ENCODE data around the gene UHRF1.

Gene UHRF1

DNA sequence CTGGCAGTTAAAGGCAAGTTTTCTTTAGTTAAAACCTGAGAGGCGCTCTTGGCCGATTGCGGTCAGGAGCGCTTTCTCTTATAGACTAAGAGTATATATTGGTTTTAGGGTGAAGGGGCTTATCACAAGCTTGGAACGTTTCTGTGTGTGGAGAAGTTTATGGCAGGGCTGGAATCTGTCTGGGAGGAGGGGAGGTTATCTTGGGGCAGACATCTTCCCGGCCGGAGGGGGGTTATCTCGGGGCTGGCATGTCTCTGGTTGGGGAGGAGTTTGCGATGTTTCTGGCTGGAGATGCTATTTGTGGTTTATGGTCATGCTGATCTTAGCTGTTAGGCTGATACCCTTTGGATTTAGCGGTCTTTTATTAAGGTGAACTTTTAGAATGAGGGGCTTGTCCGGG, 78.0 kb downstream of the UHRF1 start:
- H3K27me3 ChIP-seq (ENCODE audit: insufficient read depth, low read length, poor library complexity, severe bottlenecking) = no peaks in the 10 kb centered on the region
- H3K79me2 ChIP-seq (ENCODE audit: insufficient read depth, low read length) = peaks cover 97% of the 10 kb centered on the region
- H3K36me3 ChIP-seq (ENCODE audit: insufficient read depth, low read length) = peaks cover 10% of the 10 kb centered on the region; the same call in 1 of the 2 replicates
- no peak overlapping the region for H3K9ac ChIP-seq (ENCODE audit: low read depth, low read length, poor library complexity, severe bottlenecking)
- no peaks in the 10 kb centered on the region for H3K4me1 ChIP-seq (ENCODE audit: insufficient read depth, low read length, poor library complexity, severe bottlenecking)
- H3K4me3 ChIP-seq (ENCODE audit: low read length, poor library complexity, severe bottlenecking) = no peak overlapping the region
- peaks cover 69% of the 10 kb centered on the region for H4K20me1 ChIP-seq (ENCODE audit: insufficient read depth, low read length, poor library complexity, severe bottlenecking)
- H3K9me2 ChIP-seq (replicated peaks; ENCODE audit: low read depth, low read length) = no peaks in the 10 kb centered on the region
- TF ChIP-seq, protein P1, sequence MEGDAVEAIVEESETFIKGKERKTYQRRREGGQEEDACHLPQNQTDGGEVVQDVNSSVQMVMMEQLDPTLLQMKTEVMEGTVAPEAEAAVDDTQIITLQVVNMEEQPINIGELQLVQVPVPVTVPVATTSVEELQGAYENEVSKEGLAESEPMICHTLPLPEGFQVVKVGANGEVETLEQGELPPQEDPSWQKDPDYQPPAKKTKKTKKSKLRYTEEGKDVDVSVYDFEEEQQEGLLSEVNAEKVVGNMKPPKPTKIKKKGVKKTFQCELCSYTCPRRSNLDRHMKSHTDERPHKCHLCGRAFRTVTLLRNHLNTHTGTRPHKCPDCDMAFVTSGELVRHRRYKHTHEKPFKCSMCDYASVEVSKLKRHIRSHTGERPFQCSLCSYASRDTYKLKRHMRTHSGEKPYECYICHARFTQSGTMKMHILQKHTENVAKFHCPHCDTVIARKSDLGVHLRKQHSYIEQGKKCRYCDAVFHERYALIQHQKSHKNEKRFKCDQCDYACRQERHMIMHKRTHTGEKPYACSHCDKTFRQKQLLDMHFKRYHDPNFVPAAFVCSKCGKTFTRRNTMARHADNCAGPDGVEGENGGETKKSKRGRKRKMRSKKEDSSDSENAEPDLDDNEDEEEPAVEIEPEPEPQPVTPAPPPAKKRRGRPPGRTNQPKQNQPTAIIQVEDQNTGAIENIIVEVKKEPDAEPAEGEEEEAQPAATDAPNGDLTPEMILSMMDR (conservative IDR thresholded peaks at IDR 0.05; ENCODE audit: low read length) = no peak
- no peak for TF ChIP-seq EZH2phosphoT487 (IDR thresholded peaks at IDR 0.05; ENCODE audit: borderline replicate concordance)
- no peaks in the 10 kb centered on the region for H3F3A ChIP-seq (ENCODE audit: low read depth)
- no peak overlapping the region for H3K4me2 ChIP-seq (ENCODE audit: low read depth, low read length, poor library complexity, severe bottlenecking)
- no peak overlapping the region for H2AFZ ChIP-seq (ENCODE audit: low read length)
- H3K9me3 ChIP-seq (ENCODE audit: insufficient read depth, low read depth, low read length) = no peaks in the 10 kb centered on the region

- Histone ChIP-seq H3K27me3 (ENCODE audit: insufficient read depth, low read length, poor library complexity, severe bottlenecking) (no peaks in the 10 kb centered on the region), H3K9me3 (ENCODE audit: insufficient read depth, low read depth, low read length) (no peaks in the 10 kb centered on the region), H3K9ac (ENCODE audit: low read depth, low read length, poor library complexity, severe bottlenecking) (no peak overlapping the region), H3K79me2 (ENCODE audit: insufficient read depth, low read length) (peaks cover 99% of the 10 kb centered on the region), H4K20me1 (ENCODE audit: insufficient read depth, low read length, poor library complexity, severe bottlenecking) (peaks cover 73% of the 10 kb centered on the region), H3K36me3 (ENCODE audit: insufficient read depth, low read length) (peaks cover 10% of the 10 kb centered on the region; the same call in 1 of the 2 replicates), H3F3A (ENCODE audit: low read depth) (no peaks in the 10 kb centered on the region), H3K9me2 (replicated peaks; ENCODE audit: low read depth, low read length) (no peaks in the 10 kb centered on the region), H2AFZ (ENCODE audit: low read length) (no peak overlapping the region), H3K4me3 (ENCODE audit: low read length, poor library complexity, severe bottlenecking) (no peak overlapping the region), H3K4me1 (ENCODE audit: insufficient read depth, low read length, poor library complexity, severe bottlenecking) (no peaks in the 10 kb centered on the region), H3K4me2 (ENCODE audit: low read depth, low read length, poor library complexity, severe bottlenecking) (no peak overlapping the region)
- TF ChIP-seq, protein P1 (conservative IDR thresholded peaks at IDR 0.05; ENCODE audit: low read length) = no peak
- TF ChIP-seq EZH2phosphoT487 (IDR thresholded peaks at IDR 0.05; ENCODE audit: borderline replicate concordance) = no peak
Observed at GRCh38 chr19:4987692-4988370, 78.5 kb downstream of the UHRF1 start.

- H3K9ac ChIP-seq (ENCODE audit: low read depth, low read length, poor library complexity, severe bottlenecking) = no peak overlapping the region
- peaks cover 72% of the 10 kb centered on the region for H4K20me1 ChIP-seq (ENCODE audit: insufficient read depth, low read length, poor library complexity, severe bottlenecking)
- H3K4me1 ChIP-seq (ENCODE audit: insufficient read depth, low read length, poor library complexity, severe bottlenecking) = no peaks in the 10 kb centered on the region
- no peak overlapping the region for H3K4me3 ChIP-seq (ENCODE audit: low read length, poor library complexity, severe bottlenecking)
- H3K9me2 ChIP-seq (replicated peaks; ENCODE audit: low read depth, low read length) = no peaks in the 10 kb centered on the region
- no peak for TF ChIP-seq EZH2phosphoT487 (IDR thresholded peaks at IDR 0.05; ENCODE audit: borderline replicate concordance)
- TF ChIP-seq, protein P1 (conservative IDR thresholded peaks at IDR 0.05; ENCODE audit: low read length) = no peak
- no peaks in the 10 kb centered on the region for H3K27me3 ChIP-seq (ENCODE audit: insufficient read depth, low read length, poor library complexity, severe bottlenecking)
- H2AFZ ChIP-seq (ENCODE audit: low read length) = no peak overlapping the region
- H3K9me3 ChIP-seq (ENCODE audit: insufficient read depth, low read depth, low read length) = no peaks in the 10 kb centered on the region
- H3K4me2 ChIP-seq (ENCODE audit: low read depth, low read length, poor library complexity, severe bottlenecking) = no peak overlapping the region
- peaks cover 5% of the 10 kb centered on the region; the same call in 1 of the 2 replicates for H3K36me3 ChIP-seq (ENCODE audit: insufficient read depth, low read length)
- H3F3A ChIP-seq (ENCODE audit: low read depth) = no peaks in the 10 kb centered on the region
- peaks cover 99% of the 10 kb centered on the region for H3K79me2 ChIP-seq (ENCODE audit: insufficient read depth, low read length)
Observed at GRCh38 chr19:4988770-4989251, 79.5 kb downstream of the UHRF1 start.
